Measurements from ENCODE around the gene PLPP3.

DNA sequence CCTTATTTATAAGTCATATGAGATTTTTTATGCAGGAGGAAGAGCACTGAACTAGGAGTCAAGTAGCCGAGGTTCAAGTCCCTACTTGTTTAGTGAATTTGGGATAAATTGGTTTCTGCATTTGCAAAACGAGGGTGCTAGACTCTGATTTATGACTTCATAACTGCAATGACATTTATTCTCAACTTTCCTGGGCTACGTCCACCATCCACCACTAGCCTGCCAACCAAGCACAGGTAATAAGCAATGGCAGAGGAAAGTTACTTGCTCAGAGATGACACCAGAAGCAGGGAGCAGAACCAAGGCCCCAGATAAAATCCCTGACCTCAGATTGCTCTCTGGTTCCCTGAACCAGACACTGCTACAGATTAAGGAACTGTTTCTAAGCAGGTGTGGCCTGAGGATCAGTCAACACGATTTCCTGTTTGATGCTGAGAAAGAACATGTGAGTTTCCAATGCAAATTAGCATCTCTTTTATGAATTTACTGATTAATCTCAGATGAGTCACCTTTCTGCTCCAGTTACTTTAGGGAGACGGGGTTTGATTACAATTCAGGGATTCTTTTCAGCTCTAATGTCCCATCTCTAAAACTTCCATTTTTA lies 52.7 kb downstream of the PLPP3 start:
- TF ChIP-seq YY1 (IDR thresholded peaks at IDR 0.05; ENCODE audit: insufficient read depth, insufficient read length) (no peak), ZNF274 (IDR thresholded peaks at IDR 0.05; ENCODE audit: low read depth, low read length) (no peak), SUZ12 (IDR thresholded peaks at IDR 0.05; ENCODE audit: extremely low read depth, insufficient read depth, insufficient read length) (no peak)

Measured in NT2/D1 (cell line).